ENCODE measurements around the gene SLC9A5. TPM values are rescaled to one million over a fixed set of nuclear protein-coding genes. Genes with fewer than 3 reads are reported as not detected.

SLC9A5 gene
- total RNA-seq, 1 donor from 2014 or later: 1.3 TPM

DNA sequence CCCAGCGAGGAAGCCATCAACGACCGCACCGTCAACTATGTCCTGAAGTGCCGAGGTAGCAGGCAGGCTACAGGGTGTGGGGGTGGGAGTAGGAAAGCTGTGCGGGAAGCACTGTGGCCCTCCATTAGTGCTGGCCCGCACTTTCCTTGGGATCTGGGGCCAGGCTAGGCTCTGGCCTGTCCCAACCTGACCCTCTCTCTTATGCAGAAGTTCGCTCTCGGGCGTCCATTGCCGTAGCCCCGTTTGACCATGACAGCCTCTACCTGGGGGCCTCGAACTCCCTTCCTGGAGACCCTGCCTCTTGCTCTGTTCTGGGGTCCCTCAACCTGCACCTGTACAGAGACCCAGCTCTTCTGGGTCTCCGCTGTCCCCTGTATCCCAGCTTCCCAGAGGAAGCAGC lies 39.2 kb downstream of the SLC9A5 start:
- no peak overlapping the region for H3K27ac ChIP-seq (replicated peaks)
- H3K27me3 ChIP-seq (ENCODE audit: low read depth): no peaks in the 10 kb centered on the region
- no peaks in the 10 kb centered on the region for H3K4me1 ChIP-seq
- TF ChIP-seq, protein P1, sequence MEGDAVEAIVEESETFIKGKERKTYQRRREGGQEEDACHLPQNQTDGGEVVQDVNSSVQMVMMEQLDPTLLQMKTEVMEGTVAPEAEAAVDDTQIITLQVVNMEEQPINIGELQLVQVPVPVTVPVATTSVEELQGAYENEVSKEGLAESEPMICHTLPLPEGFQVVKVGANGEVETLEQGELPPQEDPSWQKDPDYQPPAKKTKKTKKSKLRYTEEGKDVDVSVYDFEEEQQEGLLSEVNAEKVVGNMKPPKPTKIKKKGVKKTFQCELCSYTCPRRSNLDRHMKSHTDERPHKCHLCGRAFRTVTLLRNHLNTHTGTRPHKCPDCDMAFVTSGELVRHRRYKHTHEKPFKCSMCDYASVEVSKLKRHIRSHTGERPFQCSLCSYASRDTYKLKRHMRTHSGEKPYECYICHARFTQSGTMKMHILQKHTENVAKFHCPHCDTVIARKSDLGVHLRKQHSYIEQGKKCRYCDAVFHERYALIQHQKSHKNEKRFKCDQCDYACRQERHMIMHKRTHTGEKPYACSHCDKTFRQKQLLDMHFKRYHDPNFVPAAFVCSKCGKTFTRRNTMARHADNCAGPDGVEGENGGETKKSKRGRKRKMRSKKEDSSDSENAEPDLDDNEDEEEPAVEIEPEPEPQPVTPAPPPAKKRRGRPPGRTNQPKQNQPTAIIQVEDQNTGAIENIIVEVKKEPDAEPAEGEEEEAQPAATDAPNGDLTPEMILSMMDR (IDR thresholded peaks at IDR 0.05; ENCODE audit: borderline replicate concordance): no peak
- H3K9me3 ChIP-seq (replicated peaks): no peaks in the 10 kb centered on the region
- H3K36me3 ChIP-seq: no peaks in the 10 kb centered on the region
- no peak overlapping the region for H3K4me3 ChIP-seq
- DNase-seq: no peak
- intact Hi-C loops (cut with micrococcal nuclease): no loop called here

DNA sequence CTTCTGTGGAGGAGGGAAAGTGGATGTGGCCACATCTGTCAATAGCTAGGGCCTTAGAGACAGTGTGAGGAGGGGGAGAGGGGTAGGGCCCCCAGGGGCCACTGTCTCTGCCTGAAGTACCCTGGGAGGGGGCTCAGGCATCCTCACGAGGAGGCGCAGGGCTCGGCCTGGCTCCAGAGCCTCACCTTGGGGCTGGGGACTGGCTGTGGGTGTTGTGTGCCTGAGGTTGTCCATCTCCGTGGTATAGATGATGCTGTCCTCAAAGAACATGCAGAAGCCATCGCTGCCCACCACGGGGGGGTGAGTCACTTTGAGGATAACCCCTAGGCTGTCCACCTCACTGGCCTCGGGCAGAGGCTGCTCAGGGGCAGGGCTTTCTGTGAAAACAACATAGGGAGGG lies 42.7 kb downstream of the SLC9A5 start:
- H3K9me3 ChIP-seq (replicated peaks): no peaks in the 10 kb centered on the region
- no peak overlapping the region for H3K4me3 ChIP-seq
- intact Hi-C loops (cut with micrococcal nuclease): no loop called here
- H3K36me3 ChIP-seq: no peaks in the 10 kb centered on the region
- H3K27me3 ChIP-seq (ENCODE audit: low read depth): no peaks in the 10 kb centered on the region
- TF ChIP-seq, protein P1 (IDR thresholded peaks at IDR 0.05; ENCODE audit: borderline replicate concordance): no peak
- no peaks in the 10 kb centered on the region for H3K4me1 ChIP-seq
- DNase-seq: no peak
- no peak overlapping the region for H3K27ac ChIP-seq (replicated peaks)

DNA sequence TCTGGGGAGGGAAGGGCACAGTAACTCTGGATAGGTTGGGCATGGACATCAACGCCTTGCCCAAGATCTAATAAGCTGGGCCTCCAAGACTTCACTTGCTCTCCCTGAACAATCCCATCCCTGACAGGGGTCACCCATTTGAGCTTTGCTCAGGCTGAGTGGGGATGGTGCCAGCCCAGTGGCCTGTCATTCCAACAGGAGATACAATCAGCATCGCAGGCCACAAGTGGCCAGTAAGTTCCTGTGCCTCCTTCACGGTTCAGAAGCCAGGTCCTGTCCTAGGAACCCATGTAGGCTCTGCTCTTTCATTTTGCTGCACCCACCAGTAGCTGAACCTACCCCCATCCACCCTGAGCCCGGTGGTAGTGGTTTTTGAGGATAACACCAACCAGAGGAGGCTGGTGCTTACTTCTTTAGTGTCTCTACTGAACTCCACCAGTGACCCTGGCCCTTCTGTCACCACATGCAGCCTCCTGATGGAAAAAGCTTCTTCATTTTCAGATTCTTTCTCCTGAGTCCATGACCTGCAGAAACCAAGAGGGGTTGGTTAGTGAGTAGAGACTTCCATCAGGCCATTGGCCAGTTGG lies 45.5 kb downstream of the SLC9A5 start:
- TF ChIP-seq, protein P1 (IDR thresholded peaks at IDR 0.05; ENCODE audit: borderline replicate concordance): no peak

DNA sequence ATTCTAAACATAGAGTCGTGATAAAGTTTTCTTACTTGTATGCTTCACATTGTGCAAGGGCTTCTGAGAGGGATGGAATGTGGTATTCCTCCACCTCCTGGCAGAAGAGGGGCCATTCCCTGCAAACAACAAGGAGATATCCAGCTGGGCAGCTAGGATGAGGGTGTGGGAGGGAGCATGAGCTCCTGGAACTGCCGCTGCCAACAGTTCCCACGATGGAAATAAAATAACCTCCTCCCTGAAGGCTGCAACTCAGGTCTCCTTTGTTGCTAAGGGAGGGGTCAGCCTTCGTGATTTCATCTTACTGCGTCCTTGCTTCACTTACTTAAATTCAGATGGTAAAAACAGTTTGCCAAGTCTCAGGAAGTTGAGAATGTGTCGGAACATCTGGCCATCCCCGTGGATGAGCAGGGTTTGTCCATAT lies 46.2 kb downstream of the SLC9A5 start:
- intact Hi-C loops (cut with micrococcal nuclease): no loop called here
- no peak overlapping the region for H3K27ac ChIP-seq (replicated peaks)
- no peak for DNase-seq
- H3K9me3 ChIP-seq (replicated peaks): no peaks in the 10 kb centered on the region
- no peaks in the 10 kb centered on the region for H3K36me3 ChIP-seq
- no peaks in the 10 kb centered on the region for H3K4me1 ChIP-seq
- TF ChIP-seq, protein P1 (IDR thresholded peaks at IDR 0.05; ENCODE audit: borderline replicate concordance): no peak
- peaks cover 3% of the 10 kb centered on the region for H3K27me3 ChIP-seq (ENCODE audit: low read depth)
- H3K4me3 ChIP-seq: no peak overlapping the region

More for the DNA sequence above, 45.5 kb downstream of the SLC9A5 start:
- Histone ChIP-seq H3K27ac (replicated peaks) (no peak overlapping the region), H3K9me3 (replicated peaks) (no peaks in the 10 kb centered on the region), H3K4me1 (no peaks in the 10 kb centered on the region), H3K36me3 (no peaks in the 10 kb centered on the region), H3K4me3 (no peak overlapping the region), H3K27me3 (ENCODE audit: low read depth) (peaks cover 3% of the 10 kb centered on the region)
- intact Hi-C loops (cut with micrococcal nuclease): no loop called here
- no peak for DNase-seq

- Histone ChIP-seq H3K4me3 (no peak overlapping the region), H3K4me1 (peaks cover 6% of the 10 kb centered on the region), H3K9me3 (replicated peaks) (no peaks in the 10 kb centered on the region), H3K27me3 (ENCODE audit: low read depth) (peaks cover 3% of the 10 kb centered on the region), H3K36me3 (no peaks in the 10 kb centered on the region), H3K27ac (replicated peaks) (no peak overlapping the region)
- intact Hi-C loops (cut with micrococcal nuclease): no loop called here
- DNase-seq: no peak
- TF ChIP-seq, protein P1 (IDR thresholded peaks at IDR 0.05; ENCODE audit: borderline replicate concordance): no peak
These were observed 47.6 kb downstream of the SLC9A5 start for GRCh38 chr16:67296420-67296819.

Data from left ventricle myocardium inferior (tissue), 1 donor.